NCI-H1694 (cell line): ENCODE data around the gene MEGF8.
A peak's percentile ranks its signal among the peaks of the same experiment; 100 is the strongest.
"Not testable (repeated sequence)": the region's sequence is repeated elsewhere in the genome, so short reads cannot be mapped to it uniquely, and the experiment has no call there.

Source experiments
- DNase-seq: peaks from one replicate; lab custom pipeline; 2025; lab: John Stamatoyannopoulos, UW

MEGF8 gene

GRCh38 chr19:42333018-42333417 lies 7.6 kb downstream of the MEGF8 start:
- DNase-seq, result no peak

GRCh38 chr19:42333975-42334696 lies 8.7 kb downstream of the MEGF8 start:
- no peak for DNase-seq

DNA sequence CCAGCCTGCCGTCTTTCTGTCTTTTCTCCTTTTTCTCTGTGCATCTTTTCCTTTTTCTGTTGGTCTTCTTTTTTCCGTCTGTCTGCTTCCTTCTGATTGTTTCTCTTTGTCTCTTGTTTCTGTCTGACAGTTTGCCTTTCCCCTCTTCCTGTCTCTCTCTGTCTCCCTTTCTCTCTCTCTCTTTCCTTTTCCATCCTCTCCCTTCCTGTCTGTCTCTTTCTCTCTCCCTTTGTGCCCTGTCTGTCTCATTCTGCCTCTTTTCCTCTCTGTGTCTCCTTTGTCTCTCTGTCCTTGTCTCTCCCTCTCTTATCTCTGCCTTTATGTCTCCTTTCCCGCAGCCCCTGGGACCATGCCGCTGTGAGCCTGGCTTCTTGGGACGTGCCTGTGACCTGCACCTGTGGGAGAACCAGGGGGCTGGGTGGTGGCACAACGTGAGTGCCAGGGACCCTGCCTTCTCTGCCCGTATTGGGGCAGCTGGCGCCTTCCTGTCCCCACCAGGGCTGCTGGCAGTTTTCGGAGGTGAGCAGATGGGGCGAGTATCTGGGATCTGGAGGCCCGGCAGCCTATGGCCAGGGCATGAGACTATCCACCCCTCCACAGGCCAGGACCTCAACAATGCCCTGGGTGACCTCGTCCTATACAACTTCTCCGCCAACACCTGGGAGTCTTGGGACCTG lies 9.4 kb downstream of the MEGF8 start:
- DNase-seq, result no peak

DNA sequence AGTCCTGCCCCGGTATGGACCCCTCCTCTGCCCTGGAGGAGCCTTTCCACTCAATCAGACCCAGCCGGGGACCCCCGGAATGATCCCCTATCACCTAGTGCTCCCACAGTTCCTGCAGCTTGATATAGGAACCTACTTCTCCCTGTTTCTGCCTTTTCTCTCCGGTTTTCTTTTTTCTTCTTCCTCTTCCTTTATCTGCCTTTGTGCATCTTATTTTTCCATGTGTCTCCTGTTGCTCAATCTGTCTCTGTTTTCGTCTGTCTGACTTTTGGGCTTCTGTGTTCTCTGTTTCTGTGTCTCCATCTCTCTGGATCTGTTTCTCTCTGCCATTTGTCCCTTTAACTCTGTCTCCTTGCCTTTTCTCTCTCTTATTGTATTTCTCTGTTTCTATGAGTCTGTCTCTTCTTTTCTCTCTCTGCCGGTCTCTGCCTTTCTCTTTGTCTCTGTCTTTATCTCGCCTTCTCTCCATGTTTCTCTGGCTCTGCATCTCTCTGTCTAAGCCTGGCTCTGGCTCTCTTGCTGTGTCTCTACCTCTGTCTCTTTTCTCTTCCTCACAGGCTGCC lies 10.0 kb downstream of the MEGF8 start:
- DNase-seq, result no peak

- no peak for DNase-seq
These were observed 10.5 kb downstream of the MEGF8 start for GRCh38 chr19:42335971-42336370.

- DNase-seq, result not testable (repeated sequence)
These were observed 13.9 kb downstream of the MEGF8 start for GRCh38 chr19:42339126-42339860.

DNA sequence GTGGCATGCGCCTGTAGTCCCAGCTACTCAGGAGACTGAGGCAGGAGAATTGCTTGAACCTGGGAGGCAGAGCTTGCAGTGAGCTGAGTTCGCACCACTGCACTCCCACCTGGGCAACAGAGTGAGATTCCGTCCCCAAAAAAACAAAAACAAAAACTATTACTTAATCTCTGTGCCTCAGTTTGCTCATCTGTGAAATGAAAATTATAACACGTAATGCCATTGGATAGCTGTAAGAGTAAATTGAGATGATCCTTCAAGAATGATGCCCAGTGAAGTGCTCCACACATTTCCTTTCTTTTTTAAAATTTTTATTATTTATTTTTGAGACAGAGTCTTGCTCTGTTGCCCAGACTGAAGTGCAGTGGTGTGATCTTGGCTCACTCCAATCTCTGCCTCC lies 14.5 kb downstream of the MEGF8 start:
- DNase-seq, result not testable (repeated sequence)

DNA sequence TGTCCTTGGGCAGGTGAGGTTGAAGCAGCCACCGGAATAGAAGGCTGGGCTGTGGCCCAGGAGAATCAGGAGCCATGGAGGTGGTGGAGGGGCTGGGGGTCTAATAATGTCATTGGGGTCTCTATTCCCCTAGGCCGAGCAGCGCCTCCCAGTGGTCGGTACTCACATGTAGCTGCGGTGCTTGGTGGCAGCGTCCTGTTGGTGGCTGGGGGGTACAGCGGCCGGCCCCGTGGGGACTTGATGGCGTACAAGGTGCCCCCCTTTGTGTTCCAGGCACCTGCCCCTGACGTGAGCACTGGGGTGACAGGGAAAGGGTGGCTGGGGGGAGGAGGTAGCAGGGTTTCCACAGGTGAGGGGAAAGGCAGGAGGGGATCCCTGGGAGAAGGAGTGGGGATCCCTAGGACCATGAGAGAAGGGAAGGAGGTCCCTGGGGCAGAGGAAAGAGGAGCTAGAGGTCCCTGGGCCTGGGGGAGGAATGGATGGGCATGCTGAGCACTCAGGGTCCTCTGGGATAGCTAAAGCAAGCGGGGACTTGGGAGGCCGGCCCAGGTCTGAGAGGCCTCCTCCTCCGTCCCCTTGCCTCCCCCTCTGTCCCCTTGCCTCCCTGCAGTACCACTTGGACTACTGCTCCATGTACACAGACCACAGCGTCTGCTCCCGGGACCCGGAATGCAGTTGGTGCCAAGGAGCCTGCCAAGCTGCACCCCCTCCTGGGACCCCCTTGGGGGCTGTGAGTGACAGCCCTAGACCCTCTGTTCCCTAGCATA lies 18.1 kb downstream of the MEGF8 start:
- no peak for DNase-seq

GRCh38 chr19:42344336-42344893 lies 19.0 kb downstream of the MEGF8 start:
- DNase-seq, result no peak

GRCh38 chr19:42345191-42345812 lies 19.9 kb downstream of the MEGF8 start:
- no peak for DNase-seq

GRCh38 chr19:42348211-42348610 lies 22.8 kb downstream of the MEGF8 start:
- DNase-seq, result no peak

DNA sequence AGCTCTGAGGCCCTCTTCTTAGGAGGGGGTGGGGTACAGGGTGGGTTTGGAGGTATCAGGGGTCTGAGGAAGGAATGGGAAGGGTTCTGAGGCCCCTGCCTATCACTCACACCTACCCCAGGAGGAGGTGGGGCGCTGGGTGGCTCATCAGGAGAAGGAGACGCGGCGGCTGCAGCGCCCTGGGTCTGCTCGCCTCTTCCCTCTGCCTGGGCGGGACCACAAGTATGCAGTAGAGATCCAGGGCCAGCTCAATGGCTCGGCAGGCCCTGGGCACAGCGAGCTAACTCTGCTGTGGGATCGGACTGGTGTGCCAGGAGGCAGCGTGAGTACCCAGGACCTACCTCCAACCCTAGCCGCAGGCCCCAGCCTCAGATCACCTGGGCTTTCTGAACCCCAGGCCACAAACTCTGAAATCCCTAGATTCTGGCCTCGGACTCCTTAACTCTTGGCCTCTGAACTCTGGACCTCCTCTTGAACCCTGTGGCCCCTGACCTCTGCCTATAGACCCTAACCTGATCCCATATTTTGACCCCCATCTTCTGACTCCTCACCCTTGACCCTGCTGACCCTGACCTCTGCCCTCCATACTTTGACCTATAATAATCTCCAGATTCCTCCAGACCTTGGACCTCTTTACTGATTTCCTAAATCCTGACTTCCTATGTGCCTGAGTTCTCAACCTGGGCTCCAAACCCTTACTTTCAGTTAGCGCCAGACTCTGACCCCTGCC lies 24.1 kb downstream of the MEGF8 start:
- DNase-seq, result no peak

DNA sequence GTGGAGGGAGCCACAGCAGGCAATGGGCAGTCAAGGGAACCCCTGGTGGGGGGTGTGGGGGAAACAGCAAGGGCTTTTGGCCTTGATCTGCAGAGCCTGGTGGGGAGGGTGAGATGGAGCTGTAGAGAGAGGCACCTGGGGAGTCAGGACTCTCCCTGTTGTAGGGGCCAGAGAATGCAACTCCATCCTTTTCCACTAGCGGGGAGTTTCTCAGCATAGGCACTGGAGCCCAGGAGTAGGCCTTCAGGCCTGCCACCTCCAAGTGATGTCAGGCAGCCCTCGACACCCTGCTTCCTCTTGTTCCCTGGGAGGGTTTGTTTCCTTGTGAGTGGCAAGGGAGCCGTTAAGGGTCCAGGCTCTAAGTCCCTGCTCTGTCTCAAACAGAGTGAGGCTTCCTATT lies 25.0 kb downstream of the MEGF8 start:
- DNase-seq, result no peak

GRCh38 chr19:42351079-42351735 lies 25.8 kb downstream of the MEGF8 start:
- no peak for DNase-seq

DNA sequence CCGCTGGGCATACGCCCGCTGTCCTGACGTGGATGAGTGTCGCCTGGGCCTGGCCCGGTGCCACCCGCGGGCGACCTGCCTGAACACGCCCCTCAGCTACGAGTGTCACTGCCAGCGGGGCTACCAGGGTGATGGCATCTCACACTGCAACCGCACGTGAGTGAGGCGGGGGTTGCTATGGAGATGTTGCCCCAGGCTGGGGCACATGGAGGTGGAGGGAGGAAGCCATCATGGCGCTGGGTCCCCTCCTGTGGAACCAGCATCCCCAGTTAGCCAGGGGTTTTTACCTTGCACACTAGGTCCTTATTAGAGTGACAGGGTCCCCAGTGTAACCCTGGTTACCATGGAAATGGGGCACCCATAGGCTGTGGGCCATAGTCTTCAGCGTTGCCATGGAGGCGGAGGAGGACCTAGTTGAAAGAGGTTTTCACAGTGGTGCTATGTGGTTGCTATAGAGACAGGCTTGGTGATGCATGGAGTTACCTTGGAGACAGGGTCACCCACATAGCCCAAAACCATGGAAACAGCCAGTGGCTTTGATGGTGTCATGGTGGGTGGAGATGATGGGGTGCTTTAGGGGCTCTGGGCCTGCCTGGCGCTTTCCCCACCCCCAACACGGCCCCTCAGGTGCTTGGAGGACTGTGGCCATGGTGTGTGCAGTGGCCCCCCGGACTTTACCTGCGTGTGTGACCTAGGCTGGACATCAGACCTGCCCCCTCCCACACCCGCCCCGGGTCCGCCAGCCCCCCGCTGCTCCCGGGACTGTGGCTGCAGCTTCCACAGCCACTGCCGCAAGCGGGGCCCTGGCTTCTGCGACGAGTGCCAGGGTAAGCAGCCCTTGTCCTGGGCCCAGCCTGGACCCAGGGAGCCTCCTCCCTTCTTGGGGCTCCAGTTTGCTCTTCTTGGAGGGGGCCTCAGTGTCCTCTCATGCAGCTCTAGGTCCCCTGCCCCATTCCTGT lies 27.1 kb downstream of the MEGF8 start:
- peak; percentile 66 for DNase-seq

DNA sequence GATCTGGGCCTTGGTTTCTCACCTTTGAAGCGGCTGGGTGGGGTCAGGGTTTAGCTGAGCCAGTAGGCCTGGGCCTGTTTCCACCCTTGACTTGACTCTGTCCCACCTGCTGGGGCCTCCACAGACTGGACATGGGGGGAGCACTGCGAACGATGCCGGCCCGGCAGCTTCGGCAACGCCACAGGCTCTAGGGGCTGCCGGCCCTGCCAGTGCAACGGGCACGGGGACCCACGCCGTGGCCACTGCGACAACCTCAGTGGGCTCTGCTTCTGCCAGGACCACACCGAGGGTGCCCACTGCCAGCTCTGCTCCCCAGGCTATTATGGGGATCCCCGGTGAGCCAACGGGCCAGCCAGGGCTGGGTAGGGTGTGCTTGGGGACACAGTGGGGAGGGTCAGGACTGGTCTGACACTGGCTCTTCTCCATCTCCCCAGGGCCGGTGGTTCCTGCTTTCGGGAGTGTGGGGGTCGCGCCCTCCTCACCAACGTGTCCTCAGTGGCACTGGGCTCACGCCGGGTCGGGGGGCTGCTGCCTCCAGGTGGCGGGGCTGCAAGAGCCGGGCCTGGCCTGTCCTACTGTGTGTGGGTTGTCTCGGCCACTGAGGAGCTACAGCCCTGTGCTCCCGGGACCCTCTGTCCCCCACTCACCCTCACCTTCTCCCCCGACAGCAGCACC lies 28.0 kb downstream of the MEGF8 start:
- DNase-seq, result no peak

- no peak for DNase-seq
These were observed 30.5 kb downstream of the MEGF8 start for GRCh38 chr19:42355896-42356295.

DNA sequence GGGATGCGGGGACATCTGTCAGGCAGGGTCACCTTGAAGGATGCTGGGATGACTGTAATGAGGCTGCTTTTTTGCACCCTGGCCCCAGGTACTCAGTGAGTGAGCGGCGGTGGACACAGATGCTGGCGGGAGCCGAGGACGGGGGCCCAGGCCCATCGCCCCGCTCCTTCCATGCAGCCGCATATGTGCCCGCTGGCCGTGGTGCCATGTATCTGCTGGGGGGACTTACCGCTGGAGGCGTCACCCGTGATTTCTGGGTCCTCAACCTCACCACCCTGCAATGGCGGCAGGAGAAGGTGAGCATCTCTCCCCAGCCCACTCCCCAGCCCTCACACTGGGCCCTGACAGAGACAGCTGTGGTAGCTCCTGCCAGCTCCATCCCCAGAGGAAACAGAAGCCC lies 31.3 kb downstream of the MEGF8 start:
- DNase-seq, result no peak
